Measurements from ENCODE around the gene KIF20B. TPM values are rescaled to one million over a fixed set of nuclear protein-coding genes. Genes with fewer than 3 reads are reported as not detected.

Gene KIF20B
- total RNA-seq, 1 donor from 2014 or later = 2.1 TPM

GRCh38 chr10:89655722-89656121 is 45.7 kb upstream of the KIF20B start:
- H3K36me3 ChIP-seq (ENCODE audit: control insufficient read depth, insufficient read depth, low read length) = no peaks in the 10 kb centered on the region
- FAIRE-seq = no peak
- no peak for TF ChIP-seq CTCF (IDR thresholded peaks at IDR 0.05; ENCODE audit: insufficient read depth, low read length, severe bottlenecking)
- no peak for DNase-seq (ENCODE audit: low read depth)
- no peak overlapping the region for H3K4me3 ChIP-seq (ENCODE audit: low read depth, low read length)
- H3K27me3 ChIP-seq (ENCODE audit: control insufficient read depth, insufficient read depth, low read length) = no peaks in the 10 kb centered on the region

GRCh38 chr10:89657302-89657701 is 44.1 kb upstream of the KIF20B start:
- no peak for TF ChIP-seq CTCF (IDR thresholded peaks at IDR 0.05; ENCODE audit: insufficient read depth, low read length, severe bottlenecking)
- H3K36me3 ChIP-seq (ENCODE audit: control insufficient read depth, insufficient read depth, low read length) = no peaks in the 10 kb centered on the region
- no peak for FAIRE-seq

GRCh38 chr10:89659143-89660131 is 42.0 kb upstream of the KIF20B start:
- H3K27me3 ChIP-seq (ENCODE audit: control insufficient read depth, insufficient read depth, low read length) = no peaks in the 10 kb centered on the region
- no peaks in the 10 kb centered on the region for H3K36me3 ChIP-seq (ENCODE audit: control insufficient read depth, insufficient read depth, low read length)
- H3K4me3 ChIP-seq (ENCODE audit: low read depth, low read length) = no peak overlapping the region
- no peak for TF ChIP-seq CTCF (IDR thresholded peaks at IDR 0.05; ENCODE audit: insufficient read depth, low read length, severe bottlenecking)
- no peak for DNase-seq (ENCODE audit: low read depth)
- no peak for FAIRE-seq

More at GRCh38 chr10:89657302-89657701, 44.1 kb upstream of the KIF20B start:
- H3K4me3 ChIP-seq (ENCODE audit: low read depth, low read length) = no peak overlapping the region
- no peak for DNase-seq (ENCODE audit: low read depth)
- no peaks in the 10 kb centered on the region for H3K27me3 ChIP-seq (ENCODE audit: control insufficient read depth, insufficient read depth, low read length)

GRCh38 chr10:89662596-89662995 is 38.8 kb upstream of the KIF20B start:
- H3K4me3 ChIP-seq (ENCODE audit: low read depth, low read length) = no peak overlapping the region
- FAIRE-seq (no peak), DNase-seq (ENCODE audit: low read depth) (no peak)
- no peaks in the 10 kb centered on the region for H3K36me3 ChIP-seq (ENCODE audit: control insufficient read depth, insufficient read depth, low read length)
- no peak for TF ChIP-seq CTCF (IDR thresholded peaks at IDR 0.05; ENCODE audit: insufficient read depth, low read length, severe bottlenecking)
- no peaks in the 10 kb centered on the region for H3K27me3 ChIP-seq (ENCODE audit: control insufficient read depth, insufficient read depth, low read length)

GRCh38 chr10:89663144-89663543 is 38.2 kb upstream of the KIF20B start:
- H3K36me3 ChIP-seq (ENCODE audit: control insufficient read depth, insufficient read depth, low read length) = no peaks in the 10 kb centered on the region
- DNase-seq (ENCODE audit: low read depth) (no peak), FAIRE-seq (no peak)
- no peaks in the 10 kb centered on the region for H3K27me3 ChIP-seq (ENCODE audit: control insufficient read depth, insufficient read depth, low read length)
- H3K4me3 ChIP-seq (ENCODE audit: low read depth, low read length) = no peak overlapping the region
- no peak for TF ChIP-seq CTCF (IDR thresholded peaks at IDR 0.05; ENCODE audit: insufficient read depth, low read length, severe bottlenecking)
